Middle frontal gyrus (tissue), 1 donor: Measurements from ENCODE around the gene MED14.

Experiments used
- DNase-seq: peaks from one replicate; pipeline ENCODE4 v3.0.0-alpha.2; 2015; ENCODE audit warnings: low spot score; ENCODE audit errors: extremely low spot score

MED14 gene

GRCh38 chrX:40729598-40730584 is 5.5 kb downstream of the MED14 start:
- DNase-seq, result no peak

- no peak for DNase-seq
Observed at GRCh38 chrX:40727581-40728252, 7.6 kb downstream of the MED14 start.

DNA sequence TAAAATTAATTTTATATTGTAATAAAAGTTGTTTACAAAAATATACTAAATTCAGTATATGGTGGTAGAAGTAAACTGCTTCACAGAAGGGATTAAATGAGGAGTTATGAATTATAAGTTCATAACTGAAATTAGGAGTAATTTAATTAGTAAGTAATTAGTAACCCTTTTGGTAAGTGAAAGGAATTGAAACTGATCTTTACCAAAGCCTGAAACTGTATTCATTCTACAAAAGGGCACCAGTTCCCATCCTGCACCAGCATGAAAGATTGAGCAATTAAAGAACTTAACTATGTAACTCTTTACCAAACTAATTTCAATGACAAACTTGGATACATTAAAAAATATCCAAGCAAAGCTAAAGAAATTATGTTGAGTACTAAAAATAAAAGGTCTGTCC is 8.2 kb downstream of the MED14 start:
- no peak for DNase-seq

DNA sequence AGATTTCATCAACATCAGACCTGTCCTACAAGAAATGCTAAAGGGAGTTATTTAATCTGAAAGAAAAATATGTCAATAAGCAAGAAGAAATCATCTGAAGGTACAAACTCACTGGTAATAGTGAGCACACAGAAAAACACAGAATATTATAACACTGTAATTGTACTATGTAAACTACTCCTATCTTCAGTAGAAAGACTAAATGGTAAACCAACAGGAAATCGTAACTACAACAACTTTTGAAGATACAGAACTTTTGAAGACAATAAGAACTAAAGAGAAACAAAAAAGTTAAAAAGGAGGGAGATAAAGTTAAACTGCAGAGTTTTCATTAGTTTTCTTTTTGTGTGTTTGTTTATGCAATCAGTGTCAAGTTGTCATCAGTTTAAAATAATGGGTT is 12.4 kb downstream of the MED14 start:
- no peak for DNase-seq

DNA sequence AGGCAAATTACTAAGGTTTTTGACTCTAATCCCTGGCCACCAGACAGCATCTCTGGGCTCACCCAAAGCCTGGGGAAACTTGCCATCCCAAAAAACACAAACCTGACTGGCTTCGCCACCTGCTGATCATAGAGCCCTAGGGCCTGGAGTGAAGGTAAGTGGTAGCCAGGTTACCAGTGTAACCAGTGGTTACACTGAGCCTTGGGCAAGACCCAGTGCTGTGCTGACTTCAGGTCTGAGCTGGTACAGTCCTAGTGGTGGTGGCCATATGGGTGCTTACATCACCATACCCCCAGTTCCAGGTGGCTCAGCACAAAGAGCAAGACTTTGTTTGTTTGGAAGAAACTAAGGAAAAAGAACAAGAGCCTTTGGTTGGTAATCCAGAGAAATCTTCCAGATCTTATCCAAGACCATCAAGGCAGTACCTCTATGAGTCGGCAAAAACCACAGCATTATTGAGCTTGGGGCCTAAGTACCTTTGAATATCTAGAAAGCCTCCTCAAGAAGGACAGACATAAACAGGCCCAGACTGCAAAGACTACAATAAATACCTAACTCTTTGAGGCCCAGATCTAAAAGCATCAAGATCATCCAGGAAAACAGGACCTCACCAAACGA is 13.7 kb downstream of the MED14 start:
- DNase-seq, result no peak

GRCh38 chrX:40720792-40721191 is 14.6 kb downstream of the MED14 start:
- DNase-seq, result no peak

- DNase-seq, result no peak
Observed at GRCh38 chrX:40720339-40720738, 15.0 kb downstream of the MED14 start.

DNA sequence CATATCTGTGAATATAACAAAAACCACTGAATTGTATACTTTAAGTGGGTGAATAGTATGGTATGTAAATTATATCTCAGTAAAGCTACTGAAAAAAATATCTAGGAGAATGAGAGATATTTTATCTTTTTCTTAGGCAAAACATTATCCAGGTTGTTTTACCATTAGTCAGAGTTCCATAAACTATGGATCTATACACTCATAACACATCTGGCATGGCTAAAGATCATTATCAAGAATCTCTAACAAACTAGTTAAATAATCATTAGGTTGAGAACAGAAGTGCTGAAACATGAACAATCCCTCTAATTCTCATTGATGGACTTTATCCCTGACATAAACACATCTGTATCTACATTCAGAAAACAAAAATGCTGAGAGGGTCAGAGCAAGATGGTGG is 15.6 kb downstream of the MED14 start:
- no peak for DNase-seq

GRCh38 chrX:40719218-40719617 is 16.1 kb downstream of the MED14 start:
- no peak for DNase-seq

DNA sequence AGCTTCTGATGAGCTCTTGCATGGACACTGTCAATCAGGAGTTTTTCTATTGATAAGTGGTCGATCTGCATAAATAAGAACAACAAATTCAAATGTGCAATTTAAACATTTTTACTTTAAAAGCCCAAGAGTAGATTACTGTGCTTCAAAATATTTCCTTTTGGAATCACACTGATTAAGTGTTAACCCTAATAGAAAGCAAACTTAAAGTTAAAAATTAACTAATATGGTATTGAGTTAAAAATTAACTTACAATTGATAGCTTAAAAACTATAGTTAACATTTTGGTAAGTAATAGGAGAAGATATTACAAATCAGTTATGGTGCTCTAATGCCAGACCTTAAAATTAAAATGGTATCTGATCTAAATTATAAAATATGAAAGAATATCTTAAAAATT is 25.9 kb downstream of the MED14 start:
- DNase-seq, result no peak

DNA sequence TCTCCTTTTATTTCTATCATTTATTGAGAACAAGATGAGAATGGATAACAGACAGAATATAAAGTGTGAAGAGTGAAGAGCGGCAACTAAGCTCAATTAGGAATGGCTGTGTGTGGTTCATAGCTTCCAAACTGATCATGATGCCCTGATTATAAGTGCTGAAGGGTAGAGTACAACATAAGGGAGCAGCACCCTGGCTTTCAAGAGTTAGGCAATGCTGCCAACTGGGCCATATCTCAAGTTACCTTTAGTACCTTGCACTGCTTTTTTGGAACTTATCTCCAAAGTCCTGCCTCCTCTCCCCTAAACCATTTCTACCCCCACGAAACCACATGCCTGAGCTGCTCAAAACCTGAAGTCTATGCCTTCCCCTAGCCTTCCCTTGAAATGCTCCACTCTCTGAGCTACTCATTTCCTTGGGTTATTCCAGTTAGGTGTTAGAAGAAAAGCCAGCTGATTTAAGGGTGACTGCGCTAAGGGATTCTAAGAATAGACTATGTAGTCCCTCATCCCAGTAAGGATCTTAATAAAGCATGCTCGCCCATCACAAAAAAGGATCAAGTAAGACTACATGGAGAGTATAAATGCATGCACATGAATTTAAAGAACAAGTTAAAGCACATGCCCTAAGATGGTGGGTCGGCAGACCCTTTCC is 29.6 kb downstream of the MED14 start:
- no peak for DNase-seq

GRCh38 chrX:40700640-40701342 is 34.6 kb downstream of the MED14 start:
- DNase-seq, result no peak

GRCh38 chrX:40698851-40699250 is 36.5 kb downstream of the MED14 start:
- DNase-seq, result no peak

DNA sequence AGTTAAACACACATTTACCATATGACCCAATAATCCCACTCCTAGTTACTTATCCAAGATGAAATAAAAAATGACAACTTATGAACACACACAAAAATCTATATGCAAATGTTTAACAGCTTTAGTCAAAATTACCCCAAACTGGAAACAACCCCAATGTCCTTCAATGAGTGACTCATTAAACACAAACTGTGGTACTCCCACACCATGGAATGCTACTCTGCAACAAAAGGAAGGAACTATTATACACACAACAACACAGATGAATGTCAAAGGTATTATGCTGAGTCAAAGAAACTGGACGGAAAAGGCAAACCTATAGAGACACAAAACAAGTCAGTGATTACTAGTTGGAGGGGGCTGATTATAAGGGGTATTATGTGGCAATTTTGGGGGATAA is 40.5 kb downstream of the MED14 start:
- DNase-seq, result no peak

DNA sequence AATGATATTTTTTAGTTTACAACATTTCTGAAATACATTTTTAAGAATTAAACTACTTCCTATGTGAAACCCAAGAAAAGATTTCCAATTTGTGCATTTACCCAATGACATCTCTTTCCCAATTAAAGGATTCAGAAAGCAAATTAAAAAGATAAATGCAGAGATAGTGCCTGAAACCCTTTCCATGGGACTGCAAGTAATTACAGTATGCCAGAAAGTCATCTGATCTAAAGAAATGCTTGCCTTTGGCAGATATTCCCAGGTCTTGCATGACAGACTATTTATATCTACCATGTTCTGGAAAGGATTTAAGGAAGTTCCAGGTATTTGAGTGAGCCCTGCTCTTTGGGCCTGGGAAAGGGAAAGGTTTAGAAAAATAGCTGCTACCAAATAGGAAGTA is 46.4 kb downstream of the MED14 start:
- no peak for DNase-seq

DNA sequence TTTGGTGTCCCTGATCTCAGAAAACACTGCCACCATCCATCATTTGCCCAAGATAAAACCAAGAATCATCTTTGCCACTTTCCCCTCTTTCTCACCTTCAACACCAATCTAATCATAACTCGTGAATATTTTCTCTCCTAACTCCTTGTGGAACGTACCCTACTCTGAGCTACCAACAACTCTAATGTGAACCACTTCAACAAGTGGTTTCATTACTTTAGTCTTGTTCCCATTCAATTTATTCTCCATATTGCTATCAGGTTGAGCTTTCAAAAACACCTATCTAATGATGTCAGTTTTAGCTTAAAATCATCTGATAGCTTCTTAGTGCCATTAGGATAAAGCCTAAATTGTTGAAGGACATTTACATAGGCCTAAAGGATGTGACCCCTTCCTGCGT is 48.2 kb downstream of the MED14 start:
- no peak for DNase-seq

DNA sequence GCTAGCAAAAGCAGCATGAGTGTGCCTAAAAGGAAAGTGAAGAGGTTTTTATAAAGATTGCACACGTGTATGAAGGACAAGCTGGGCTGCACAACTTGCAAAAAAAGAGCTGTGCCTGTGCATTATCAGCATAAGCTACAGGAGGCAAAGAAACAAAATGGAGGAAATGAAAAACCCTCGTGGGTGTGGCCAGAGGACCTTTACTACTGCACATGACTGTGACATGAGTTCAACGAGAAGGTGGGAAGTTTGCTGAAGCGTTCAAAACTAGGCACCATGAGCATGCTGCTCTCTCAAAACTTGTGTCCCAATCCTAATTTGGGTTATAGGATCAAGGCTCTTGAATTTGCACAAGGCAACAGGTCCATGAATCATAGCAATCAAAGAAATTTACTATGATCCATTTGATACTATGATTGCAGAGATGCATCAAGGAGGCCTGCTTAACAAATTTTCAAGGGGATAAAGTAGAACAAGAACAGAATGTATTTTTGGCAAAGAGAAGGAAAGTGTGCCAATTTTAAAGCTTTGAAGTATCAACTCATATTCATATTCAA is 49.9 kb downstream of the MED14 start:
- no peak for DNase-seq

DNA sequence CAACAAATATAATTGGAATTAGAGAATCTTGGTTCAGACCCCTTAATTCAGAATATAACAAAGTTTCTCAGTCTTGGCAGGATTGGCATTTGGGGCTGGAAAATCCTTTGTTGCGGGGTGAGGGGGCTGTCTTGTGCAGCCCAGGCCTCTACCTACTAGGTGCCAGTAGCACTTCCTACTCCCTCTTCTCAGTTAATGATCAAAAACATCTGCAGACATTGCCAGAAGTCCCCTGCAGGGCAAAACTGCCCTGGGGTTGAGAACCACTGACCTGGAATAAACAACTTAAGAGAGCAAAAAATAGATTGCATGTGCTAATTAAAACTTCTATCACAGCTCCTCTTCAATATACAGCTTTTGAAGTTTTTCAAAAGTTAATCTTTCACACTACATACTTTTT is 51.2 kb downstream of the MED14 start:
- DNase-seq, result no peak

- DNase-seq, result no peak
Observed at GRCh38 chrX:40683245-40683644, 52.1 kb downstream of the MED14 start.

- DNase-seq, result no peak
Observed at GRCh38 chrX:40671126-40671525, 64.2 kb downstream of the MED14 start.
